ENCODE results near the gene GRM8.

The GRM8 gene

DNA sequence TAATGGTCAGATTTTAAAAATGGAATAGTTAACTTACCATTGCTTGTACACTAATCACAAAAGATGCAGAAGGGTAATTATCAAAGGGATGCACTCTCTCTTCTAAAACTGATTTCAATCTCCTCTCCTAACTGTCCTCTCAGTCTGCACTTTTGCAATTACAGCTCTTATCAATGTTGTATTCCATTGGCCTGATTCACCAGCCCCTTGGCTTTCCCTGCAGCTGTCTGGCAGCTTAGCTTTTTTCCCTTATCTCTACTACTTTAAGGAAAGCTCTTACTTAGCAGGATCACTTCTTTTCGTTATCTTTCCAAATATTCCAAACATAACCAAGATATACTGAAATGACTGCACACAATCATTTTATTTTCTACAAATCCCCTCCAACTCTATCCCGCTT, 448.8 kb downstream of the GRM8 start:
- DNase-seq (ENCODE audit: insufficient read length, low spot score) = no peak
- TF ChIP-seq, protein P1, sequence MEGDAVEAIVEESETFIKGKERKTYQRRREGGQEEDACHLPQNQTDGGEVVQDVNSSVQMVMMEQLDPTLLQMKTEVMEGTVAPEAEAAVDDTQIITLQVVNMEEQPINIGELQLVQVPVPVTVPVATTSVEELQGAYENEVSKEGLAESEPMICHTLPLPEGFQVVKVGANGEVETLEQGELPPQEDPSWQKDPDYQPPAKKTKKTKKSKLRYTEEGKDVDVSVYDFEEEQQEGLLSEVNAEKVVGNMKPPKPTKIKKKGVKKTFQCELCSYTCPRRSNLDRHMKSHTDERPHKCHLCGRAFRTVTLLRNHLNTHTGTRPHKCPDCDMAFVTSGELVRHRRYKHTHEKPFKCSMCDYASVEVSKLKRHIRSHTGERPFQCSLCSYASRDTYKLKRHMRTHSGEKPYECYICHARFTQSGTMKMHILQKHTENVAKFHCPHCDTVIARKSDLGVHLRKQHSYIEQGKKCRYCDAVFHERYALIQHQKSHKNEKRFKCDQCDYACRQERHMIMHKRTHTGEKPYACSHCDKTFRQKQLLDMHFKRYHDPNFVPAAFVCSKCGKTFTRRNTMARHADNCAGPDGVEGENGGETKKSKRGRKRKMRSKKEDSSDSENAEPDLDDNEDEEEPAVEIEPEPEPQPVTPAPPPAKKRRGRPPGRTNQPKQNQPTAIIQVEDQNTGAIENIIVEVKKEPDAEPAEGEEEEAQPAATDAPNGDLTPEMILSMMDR (IDR thresholded peaks at IDR 0.05; ENCODE audit: insufficient read depth, missing control alignments) = no peak
- no peak for FAIRE-seq

DNA sequence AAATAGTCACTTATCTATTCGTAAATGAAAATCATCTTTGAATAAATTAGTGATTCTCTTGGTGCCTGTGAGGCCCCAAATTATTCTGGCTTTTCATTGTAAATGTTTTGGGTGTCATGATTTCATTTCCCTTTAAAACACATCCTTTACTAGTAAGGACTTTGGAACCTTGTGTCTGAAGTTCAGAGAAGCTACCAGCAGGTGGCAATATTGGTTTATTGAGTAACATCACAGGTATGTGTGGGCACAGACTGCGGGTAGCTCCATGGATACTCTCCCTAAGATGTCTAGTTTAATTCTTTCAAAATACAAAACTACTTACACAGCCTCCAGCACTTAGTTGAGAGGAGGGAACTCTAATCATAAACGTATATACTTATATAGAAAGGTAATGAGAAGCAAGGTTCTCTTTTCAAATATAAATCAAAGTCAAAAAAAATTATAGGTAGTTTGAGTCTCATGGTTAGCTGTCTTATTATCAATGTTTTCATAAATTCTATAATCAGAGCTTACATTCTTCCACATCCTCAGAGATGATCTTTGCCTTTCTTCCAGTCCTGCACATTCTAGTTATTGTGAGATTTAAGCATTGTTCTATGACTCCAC, 449.6 kb downstream of the GRM8 start:
- peak; percentile 93 for FAIRE-seq
- DNase-seq (ENCODE audit: insufficient read length, low spot score) = no peak

DNA sequence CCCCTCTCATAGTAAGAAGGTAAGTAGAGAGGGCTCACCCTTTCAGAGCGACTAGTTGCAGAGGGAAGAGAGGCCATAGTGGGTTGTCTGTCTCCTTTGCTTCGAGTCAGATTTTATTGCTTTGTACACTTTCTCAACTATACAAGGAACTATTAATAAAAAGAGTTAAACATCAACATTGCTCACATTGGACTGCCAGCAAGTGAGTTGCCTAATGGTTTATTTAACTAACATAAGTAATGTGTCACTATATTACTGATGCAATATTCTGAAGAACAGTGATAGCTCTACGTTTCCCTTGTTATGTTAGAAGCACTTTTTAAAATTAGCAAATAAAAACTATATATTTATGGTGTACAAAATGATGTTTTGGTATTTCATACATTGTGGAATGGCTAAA, 451.0 kb downstream of the GRM8 start:
- TF ChIP-seq, protein P1 (IDR thresholded peaks at IDR 0.05; ENCODE audit: insufficient read depth, missing control alignments) = no peak
- no peak for DNase-seq (ENCODE audit: insufficient read length, low spot score)
- FAIRE-seq = no peak

More for the DNA sequence above, 449.6 kb downstream of the GRM8 start:
- TF ChIP-seq, protein P1 (IDR thresholded peaks at IDR 0.05; ENCODE audit: insufficient read depth, missing control alignments) = peak; percentile 84

DNA sequence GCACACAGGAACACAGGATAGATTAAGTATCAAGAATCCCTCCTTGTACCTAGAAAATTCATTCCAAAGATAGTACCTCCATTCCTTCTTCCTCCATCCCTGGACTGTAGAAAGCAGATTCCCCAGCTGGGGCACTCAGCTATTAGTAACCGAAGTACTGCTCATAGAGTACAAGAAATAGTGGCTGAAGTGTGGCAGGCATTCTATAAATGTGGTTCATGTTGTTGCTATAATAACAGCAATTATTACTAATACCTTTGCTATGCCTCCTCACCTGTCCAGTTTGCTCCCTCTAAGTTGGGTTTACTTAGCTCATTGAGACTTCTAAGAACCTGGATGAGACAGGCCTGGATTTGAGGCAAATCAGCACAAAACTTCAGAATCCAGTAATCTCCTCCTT, 453.2 kb downstream of the GRM8 start:
- TF ChIP-seq, protein P1 (IDR thresholded peaks at IDR 0.05; ENCODE audit: insufficient read depth, missing control alignments) = no peak
- DNase-seq (ENCODE audit: insufficient read length, low spot score) (no peak), FAIRE-seq (no peak)

DNA sequence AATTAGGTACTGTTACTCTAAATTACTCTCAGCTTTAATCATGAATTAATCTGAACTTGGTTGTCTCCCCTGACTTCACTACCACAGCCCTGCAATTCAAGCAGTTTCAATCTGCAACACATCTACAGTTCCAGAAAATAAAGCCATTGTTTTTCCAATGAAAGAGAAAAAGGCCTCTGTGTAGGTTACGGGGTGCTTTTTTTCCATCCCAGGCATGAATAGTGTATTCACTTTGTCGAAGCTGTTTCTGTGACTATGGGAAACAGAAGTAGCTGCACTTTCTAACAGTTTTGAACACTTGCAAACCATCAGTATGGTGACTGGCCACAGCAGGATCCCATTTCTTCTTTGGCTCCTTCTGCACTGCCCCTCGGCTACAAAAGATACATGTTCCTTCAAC, 460.2 kb downstream of the GRM8 start:
- FAIRE-seq (no peak), DNase-seq (ENCODE audit: insufficient read length, low spot score) (no peak)
- TF ChIP-seq, protein P1 (IDR thresholded peaks at IDR 0.05; ENCODE audit: insufficient read depth, missing control alignments) = no peak

DNA sequence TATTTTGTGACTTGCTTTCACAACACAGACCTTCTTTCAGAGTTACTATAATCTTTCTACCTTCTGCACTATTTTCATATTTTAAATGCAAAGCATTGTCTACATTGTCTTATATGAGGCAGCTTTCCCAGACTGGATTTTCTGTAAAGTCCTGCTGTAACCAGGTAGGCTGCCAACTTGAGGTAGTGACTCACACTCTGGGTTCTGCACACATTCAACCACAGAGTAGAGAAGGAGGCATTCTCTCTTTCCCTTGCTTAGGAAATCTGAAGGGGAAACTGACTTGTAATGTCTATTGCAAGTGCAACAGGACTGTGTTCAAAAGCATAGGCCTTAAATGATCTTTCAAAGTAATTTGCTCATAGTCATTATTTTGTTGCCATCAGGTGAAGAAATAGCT, 461.4 kb downstream of the GRM8 start:
- TF ChIP-seq, protein P1 (IDR thresholded peaks at IDR 0.05; ENCODE audit: insufficient read depth, missing control alignments) = no peak
- FAIRE-seq (no peak), DNase-seq (ENCODE audit: insufficient read length, low spot score) (no peak)

DNA sequence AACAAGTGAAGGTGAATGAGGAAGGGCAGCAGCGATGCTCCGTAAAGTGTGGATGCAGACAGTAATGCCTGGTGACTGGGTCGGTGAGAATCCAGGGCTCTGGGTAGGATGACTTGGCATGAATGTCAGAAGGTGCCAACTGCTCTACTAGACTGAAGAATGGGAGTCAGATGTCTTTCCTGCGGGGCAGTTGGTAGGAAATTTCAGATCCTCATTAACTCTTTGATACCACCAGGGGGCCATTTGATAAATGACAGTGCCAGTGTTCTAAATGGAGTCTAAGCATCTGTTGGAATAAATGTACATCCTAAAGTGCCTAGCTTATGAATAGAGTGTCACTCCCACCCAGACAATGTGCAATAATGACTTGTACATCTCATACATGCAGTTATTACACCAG, 462.0 kb downstream of the GRM8 start:
- no peak for FAIRE-seq
- no peak for DNase-seq (ENCODE audit: insufficient read length, low spot score)
- TF ChIP-seq, protein P1 (IDR thresholded peaks at IDR 0.05; ENCODE audit: insufficient read depth, missing control alignments) = no peak
